Hematopoietic multipotent progenitor cell treated with erythropoietin and hydrocortisone succinate and interleukin-3 and kit ligand, for 17 days (in vitro differentiated cells): ENCODE measurements around the gene ZNF497.
A peak's percentile ranks its signal among the peaks of the same experiment; 100 is the strongest.
"Not testable (repeated sequence)": the region's sequence is repeated elsewhere in the genome, so short reads cannot be mapped to it uniquely, and the experiment has no call there.

ENCODE experiments used
- DNase-seq: peaks from one replicate; pipeline ENCODE4 v3.0.0-alpha.2; 2015; ENCODE audit warnings: low spot score

The ZNF497 gene

GRCh38 chr19:58394821-58395219 is 32.3 kb upstream of the ZNF497 start:
- no peak for DNase-seq

- no peak for DNase-seq
Measured at GRCh38 chr19:58393725-58394033, 31.1 kb upstream of the ZNF497 start.

- no peak for DNase-seq
Measured at GRCh38 chr19:58392945-58393724, 30.6 kb upstream of the ZNF497 start.

GRCh38 chr19:58388175-58388526 is 25.6 kb upstream of the ZNF497 start:
- DNase-seq: no peak

- no peak for DNase-seq
Measured at GRCh38 chr19:58387338-58388174, 25.0 kb upstream of the ZNF497 start.

- DNase-seq: peak; percentile 98
Measured at GRCh38 chr19:58386576-58387337, 24.2 kb upstream of the ZNF497 start, which contains the start of gene RPS5. Gene RPS5, plus strand, starts transcription at chr19:58387269. Its CDS starts 869 bp downstream, at chr19:58388138.

GRCh38 chr19:58385891-58386575 is 23.5 kb upstream of the ZNF497 start:
- no peak for DNase-seq

GRCh38 chr19:58385313-58385890 is 22.9 kb upstream of the ZNF497 start:
- no peak for DNase-seq

- no peak for DNase-seq
Measured at GRCh38 chr19:58382997-58383603, 20.5 kb upstream of the ZNF497 start.

GRCh38 chr19:58381460-58382212 is 19.1 kb upstream of the ZNF497 start:
- DNase-seq: no peak

GRCh38 chr19:58380662-58381459 is 18.3 kb upstream of the ZNF497 start, which contains the start of gene ZNF837:
Gene ZNF837, minus strand, starts transcription at chr19:58381030. Its CDS starts 11,698 bp downstream, at chr19:58369332.
- peak; percentile 100 for DNase-seq

GRCh38 chr19:58380037-58380661 is 17.6 kb upstream of the ZNF497 start:
- no peak for DNase-seq

- DNase-seq: no peak
Measured at GRCh38 chr19:58379246-58379645, 16.7 kb upstream of the ZNF497 start.

GRCh38 chr19:58376724-58377123 is 14.2 kb upstream of the ZNF497 start:
- DNase-seq: not testable (repeated sequence)

- DNase-seq: no peak
Measured at GRCh38 chr19:58374200-58374599, 11.6 kb upstream of the ZNF497 start.

- no peak for DNase-seq
Measured at GRCh38 chr19:58372311-58373133, 10.0 kb upstream of the ZNF497 start.

- no peak for DNase-seq
Measured at GRCh38 chr19:58368561-58369360, 6.2 kb upstream of the ZNF497 start.
